NCI-H146 treated with DMSO at 0.1 percent for 48 hours (cell line): ENCODE measurements around the gene MFAP4.

Experiments used
- DNase-seq: peaks from one replicate; lab custom pipeline; 2025; ENCODE audit not compliant: unreplicated experiment; lab: John Stamatoyannopoulos, UW

MFAP4 gene

DNA sequence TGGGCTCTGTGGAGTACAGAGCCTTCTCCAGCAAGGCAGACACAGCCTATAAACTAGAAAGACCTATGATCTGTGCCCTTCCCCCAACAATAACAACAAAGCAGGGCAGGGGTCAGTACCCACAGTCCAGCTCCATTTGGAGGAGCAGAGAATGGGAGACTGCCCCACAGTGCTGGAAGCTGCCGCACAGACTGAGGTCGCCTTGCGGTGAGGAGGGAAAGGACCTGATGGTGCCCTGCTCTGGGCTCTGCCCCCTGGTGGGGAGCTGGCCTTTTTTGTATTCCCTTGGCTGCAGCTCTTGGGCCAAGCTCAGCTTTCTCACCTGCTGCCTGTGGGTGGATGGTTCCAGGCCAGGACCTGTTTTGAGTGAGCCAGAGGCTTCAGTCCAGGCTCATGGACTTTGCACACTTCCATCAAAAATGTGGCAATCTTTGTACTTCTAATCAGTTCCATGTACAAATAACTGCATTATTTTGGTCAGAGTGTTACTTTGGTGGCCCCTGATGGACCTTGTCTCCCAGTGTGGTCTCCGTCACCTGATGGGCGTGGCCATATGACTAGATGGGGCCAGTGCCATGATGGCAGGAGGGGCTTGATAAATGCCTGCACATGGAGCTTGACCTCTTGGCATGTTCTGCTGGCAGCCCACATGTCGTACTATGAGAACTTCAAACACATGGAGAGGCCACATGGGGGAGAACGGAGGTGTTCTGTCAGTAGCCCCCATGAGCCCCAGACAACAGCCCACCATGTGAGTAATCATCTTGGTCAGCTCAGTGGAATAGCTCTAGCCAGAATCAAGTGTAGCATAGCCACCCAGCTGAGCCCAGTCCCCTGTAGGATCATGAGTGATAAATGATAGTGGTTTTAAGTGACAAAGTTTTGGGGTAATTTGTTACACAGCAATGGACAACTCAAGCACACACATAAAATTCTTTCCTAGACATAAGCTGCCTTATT, 48.7 kb downstream of the MFAP4 start:
- no peak for DNase-seq

DNA sequence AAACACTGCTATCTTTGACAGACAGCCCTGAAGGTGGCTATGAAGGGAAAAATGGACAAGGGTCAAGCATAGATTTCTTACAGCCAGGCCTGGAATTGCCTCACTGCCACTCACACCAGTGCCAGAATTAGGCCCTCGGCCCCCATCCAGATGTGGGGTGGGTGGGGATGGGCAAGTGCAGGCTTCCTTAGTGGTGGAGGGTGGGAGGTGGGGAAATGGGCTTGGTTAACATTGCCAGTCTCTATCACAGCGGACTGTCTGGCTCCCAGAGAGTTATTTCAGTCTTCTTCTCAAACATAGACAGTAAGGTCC, 49.3 kb downstream of the MFAP4 start:
- no peak for DNase-seq

DNA sequence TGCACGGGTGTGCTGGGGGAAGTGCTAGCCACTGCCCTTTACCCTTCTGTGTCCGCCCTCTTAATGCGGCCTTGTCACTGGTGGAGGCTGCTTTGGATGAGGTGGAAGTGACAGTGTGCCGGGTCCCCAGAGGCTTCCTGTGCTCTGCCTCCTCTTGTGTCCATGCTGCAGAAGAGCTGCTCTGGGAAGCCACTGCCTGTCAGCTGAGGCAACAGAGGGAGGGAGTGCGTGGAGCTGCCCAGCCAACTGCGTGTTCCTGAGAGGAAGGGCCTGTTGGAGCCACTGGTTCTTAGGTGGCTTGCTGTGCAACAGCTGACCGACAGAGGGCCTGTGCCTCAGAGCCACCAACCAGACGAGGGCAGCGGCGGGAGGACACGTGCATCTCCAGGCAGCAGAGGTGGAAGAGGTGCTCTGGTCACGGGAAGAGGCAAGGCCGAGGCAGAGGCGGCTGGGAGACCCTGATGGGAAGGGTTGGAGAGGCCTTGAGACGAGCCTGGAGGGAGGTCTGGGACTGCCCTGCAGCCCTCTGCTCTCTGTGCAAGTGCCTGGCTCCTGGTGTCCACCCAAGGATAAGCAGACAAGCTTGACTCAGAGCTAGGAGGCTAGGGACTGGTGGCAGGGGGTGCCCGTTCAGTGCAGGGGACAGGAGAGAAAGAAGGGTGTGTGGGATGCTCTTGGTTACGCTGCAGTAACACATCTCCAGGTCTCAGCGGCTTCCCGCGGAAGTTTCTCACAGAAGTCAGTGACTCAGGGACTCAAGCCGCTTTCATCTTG, 49.9 kb downstream of the MFAP4 start:
- no peak for DNase-seq

DNA sequence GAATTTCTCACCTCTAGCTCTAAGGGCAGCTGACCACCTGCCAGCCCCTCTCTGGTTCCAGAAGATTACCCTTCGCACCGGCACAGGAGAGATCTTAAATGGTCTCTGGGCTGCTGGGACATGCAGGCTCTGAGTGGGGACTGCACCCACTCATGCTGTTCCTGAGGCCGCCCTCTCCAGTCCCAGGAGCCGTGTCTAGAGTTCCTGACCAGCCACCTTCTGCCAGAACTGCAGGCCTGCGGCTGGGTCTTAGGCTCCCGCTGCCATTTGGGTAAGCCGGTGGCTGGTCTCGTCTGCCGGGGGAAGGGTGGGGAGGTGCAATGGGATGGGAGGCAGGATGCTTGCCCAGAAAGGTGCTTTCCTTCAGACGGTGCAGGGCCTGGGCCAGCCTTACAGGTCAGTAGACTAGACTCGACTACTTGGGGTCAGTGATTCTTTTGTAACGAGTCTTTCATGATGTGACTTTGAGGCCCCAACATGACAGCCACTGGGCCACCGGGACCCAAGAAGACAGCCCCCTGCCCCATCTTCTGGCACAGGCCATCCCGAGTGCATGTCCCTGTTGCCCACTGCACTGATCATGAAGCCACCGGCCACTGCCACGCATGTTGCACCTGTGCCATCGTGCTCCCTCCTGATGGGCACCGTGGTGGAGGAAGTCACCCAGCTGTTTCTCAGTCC, 50.9 kb downstream of the MFAP4 start:
- no peak for DNase-seq

DNA sequence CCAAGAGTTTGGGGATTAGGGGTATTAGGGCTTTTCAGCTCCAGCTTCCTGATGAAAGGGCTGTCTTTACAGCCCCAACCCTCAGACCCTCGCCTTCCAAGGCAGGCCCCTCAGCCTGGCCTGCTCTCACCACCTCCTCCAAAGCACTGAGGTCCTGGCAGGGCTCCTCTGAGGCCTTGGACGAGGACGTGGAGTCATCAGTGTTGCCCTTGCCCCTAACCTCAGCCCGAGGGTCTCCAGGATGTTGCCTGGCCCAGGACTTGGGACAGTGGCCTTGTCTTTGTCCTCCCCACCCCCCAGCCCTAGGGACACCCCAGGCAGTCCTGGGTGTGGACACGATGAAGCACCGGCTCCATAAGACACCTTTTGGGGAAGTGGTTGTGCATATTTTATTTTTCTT, 52.7 kb downstream of the MFAP4 start:
- no peak for DNase-seq

DNA sequence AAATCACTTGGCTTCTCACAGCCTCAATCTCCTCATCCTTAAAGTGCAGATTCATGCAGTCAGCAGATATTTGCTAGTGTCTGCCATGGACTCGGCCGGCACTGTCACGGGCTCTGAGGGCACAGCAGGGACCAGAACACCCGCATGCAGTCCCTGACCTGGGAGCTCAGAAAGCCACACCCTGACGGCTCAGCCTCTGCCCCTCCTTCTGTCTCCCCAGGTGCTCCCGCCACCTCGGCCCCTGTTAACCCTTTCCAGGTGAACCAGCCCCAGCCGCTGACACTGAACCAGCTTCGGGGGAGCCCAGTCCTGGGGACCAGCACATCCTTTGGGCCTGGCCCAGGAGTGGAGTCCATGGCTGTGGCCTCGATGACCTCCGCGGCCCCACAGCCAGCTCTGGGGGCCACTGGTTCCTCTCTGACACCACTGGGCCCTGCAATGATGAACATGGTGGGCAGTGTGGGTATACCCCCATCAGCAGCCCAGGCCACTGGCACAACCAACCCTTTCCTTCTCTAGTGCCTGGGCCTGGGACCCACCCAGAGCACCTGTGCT, 53.2 kb downstream of the MFAP4 start:
- DNase-seq: no peak
